GM12874 (cell line): ENCODE data around the gene SLC39A11.

Experiments
- TF ChIP-seq, protein P1 (sequence below): IDR thresholded peaks from 2 replicates; pipeline ENCODE4 v1.5.1; 2011; ENCODE audit warnings: low read depth, mild to moderate bottlenecking, control low read depth, low read length, moderate library complexity; ENCODE audit not compliant: insufficient read depth

Gene SLC39A11

DNA sequence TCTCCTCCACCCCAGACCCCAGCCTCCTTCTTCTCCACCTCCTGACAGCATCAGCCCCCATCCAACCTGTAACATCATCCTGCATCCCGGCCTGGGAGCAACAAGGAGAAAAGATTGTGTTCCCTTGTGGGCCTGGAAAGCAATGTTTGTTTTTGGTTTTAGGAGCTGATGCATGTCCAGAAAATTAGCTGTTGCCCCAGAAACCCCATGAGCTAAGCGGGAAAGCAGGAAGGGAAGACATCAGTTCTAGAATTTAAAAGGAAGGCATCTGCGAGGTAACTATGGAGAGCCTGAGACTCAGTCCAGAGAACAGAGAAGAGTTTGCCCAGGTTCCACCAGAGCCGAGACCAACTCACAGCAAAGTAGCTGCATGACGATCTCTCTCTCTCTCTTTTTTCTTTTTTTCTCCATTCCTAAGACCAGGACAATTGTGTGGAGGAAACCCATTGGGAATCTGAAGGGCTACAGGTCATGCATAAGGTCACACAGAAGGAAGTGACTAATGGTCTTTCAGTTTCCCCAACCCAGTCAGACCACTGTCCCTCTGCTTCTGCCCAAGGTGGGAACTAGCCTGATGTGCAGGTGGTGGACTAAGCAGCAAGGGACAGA is 124.4 kb downstream of the SLC39A11 start:
- TF ChIP-seq, protein P1, sequence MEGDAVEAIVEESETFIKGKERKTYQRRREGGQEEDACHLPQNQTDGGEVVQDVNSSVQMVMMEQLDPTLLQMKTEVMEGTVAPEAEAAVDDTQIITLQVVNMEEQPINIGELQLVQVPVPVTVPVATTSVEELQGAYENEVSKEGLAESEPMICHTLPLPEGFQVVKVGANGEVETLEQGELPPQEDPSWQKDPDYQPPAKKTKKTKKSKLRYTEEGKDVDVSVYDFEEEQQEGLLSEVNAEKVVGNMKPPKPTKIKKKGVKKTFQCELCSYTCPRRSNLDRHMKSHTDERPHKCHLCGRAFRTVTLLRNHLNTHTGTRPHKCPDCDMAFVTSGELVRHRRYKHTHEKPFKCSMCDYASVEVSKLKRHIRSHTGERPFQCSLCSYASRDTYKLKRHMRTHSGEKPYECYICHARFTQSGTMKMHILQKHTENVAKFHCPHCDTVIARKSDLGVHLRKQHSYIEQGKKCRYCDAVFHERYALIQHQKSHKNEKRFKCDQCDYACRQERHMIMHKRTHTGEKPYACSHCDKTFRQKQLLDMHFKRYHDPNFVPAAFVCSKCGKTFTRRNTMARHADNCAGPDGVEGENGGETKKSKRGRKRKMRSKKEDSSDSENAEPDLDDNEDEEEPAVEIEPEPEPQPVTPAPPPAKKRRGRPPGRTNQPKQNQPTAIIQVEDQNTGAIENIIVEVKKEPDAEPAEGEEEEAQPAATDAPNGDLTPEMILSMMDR: no peak

DNA sequence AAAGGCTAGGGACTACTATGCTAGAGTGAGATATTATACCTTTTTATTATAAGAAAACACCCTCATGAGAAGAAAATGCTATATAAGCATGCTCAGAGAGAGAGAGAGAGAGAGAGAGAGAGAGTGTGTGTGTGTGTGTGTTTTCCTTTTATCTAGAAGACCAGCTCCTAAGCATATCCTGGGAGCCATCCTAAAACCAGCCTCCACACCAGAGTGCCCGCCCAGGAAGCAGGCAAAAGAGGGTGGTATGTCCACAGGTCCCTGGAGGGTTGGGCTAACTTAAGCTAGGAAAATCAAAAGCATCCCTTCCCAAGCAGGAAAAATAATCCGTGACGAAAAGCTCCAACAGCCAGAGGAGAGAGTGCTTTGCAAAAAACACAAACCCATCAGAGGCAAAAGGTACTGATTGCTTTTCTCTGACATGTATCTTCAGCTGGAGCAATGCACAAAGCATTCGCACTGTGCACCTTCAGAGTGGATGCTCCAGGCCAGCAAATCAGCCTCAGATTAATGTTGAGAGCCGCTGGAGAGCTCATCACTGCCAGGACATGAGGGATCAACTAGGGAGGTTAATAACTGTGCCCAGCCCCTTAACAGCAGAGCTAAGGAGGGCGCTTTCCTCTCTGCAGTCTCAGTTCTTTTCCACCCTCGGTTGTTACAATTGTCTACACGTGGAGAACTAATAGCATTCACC is 125.1 kb downstream of the SLC39A11 start:
- TF ChIP-seq, protein P1: no peak

DNA sequence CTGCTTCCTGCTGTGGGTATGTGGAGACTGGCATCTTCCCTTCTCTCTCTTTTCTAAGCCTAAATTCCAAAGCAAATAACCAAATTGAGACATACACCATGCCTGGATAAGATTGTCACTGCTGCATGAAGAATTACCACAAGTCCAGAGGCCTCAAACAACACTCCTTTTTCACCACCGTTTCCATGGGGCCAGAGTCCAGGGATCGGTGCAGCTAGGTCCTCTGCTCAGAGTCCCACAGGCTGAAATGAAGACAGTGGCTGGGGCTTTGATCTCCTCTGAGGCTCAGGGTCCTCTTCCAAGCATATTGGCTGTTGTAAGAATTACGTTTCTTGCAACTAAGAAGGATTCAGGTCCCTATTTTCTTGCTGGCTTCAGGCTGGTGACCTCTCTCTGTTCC is 130.4 kb downstream of the SLC39A11 start:
- TF ChIP-seq, protein P1: no peak

DNA sequence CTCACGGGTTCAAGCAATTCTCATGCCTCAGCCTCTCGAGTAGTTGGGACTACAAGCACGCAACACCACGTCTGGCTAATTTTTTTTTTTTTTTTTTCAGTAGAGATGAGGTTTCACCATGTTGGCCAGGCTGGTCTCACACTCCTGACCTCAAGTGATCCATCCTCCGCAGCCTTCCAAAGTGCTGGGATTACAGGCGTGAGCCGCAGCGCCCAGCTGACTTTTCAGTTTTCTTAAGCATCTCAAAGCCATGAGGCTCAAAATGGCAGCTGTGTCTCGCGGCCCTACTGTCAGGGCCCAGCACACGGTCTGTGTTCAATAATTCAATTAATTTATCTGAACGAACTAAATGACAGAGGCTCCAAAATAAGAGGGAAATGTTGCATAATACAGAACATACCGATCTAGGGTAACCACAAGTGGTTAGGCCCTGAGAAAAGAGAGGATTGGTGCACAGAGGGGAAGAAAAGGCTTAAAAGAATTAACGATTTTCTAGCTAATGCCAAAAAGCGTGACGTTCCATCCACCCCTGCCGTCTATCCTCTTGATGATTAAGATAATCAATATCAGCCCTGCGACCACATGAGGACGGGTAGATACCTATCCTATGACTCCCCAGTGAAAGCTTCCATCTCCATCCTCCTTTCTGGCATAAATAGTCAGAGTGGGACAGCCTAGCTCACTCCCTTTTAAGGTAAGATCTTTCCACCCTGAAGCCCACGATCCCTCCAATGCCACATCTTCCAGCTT is 136.9 kb downstream of the SLC39A11 start:
- TF ChIP-seq, protein P1: no peak

DNA sequence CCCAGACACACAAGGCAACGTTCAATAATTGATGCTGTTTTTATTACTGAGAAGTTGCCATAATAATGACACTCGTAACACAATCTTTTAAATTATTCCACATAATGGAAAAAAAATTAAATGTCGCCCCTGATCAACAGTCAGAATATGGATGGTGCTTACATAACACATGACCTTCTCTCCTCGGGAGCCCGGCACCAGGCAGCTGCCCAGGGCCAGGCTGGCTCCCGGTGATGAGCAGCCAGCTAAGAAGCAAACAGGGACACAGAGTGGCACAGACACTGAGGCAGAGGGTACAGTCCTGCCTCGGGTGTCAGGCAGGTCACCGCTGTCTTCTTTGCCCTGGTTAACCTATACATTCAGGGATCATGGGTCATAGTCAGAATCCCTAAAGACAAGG is 137.9 kb downstream of the SLC39A11 start:
- TF ChIP-seq, protein P1: no peak

DNA sequence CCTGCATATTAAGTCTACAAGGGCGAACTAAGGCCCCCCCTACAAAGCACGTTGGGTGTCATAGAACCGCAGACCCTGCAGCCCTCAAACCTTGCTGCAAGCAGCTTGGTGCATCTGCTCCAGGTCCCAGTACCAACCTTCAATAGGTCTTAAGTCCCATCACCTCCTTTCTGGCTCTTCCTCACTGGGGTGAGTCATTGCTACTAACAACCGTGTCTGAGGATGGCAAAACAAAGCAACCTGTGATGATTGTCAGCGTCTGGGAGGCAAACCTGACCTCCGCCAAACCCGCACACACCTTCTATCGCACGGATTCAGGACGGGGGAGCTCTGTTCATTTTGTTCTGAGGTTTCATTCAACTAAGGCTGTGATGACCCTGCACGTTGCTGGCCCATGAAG is 138.9 kb downstream of the SLC39A11 start:
- TF ChIP-seq, protein P1: no peak

DNA sequence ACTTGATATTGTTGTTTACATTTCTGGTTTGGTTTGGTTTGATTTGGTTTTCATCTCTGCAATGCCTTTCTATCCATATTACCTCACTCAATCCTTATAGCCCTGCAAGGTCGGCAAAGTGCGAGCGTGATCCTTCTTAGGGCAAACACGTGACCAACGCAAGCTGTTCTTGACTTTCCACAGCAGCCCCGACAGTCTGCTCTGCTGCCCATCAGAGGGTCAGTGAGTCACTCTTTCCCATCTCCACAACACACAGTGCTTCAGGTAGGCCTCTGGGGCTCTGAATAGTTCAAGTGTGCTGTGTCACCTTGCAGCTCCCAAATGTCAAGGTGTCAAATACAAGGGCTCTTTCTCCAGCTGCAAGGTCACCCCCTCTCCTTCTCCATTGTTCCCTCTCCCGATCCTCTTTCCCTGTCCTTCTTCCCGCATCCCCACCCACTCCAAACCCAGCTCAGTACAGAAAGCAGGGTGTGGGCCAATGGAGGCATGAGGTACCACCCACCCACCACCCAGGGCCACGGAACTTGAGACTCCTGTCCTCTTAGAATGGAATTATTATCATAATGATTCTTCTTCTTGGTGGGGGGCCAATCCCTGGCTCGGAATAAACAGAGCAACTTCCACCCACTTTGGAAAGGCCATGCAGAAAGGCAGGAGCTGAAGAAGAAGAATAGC is 139.7 kb downstream of the SLC39A11 start:
- TF ChIP-seq, protein P1: no peak
